OCI-LY3 (cell line): ENCODE data around the gene GRAP2.

Experiments
- CTCF ChIP-seq: fragments of 200-600, 300-600 bp; sonication (generic); IDR thresholded peaks from 2 replicates; pipeline ENCODE4 v1.5.1; 2014; ENCODE audit warnings: antibody characterized with exemption, low read length, low read depth
- EZH2phosphoT487 ChIP-seq: fragments of 200-600 bp; shearing (Covaris generic); IDR thresholded peaks from 2 replicates; pipeline ENCODE4 v1.6.1; 2018; ENCODE audit warnings: antibody characterized with exemption, mixed run types, low read depth

GRCh38 chr22:40022536-40023240, 121.8 kb downstream of the GRAP2 start:
- TF ChIP-seq CTCF (no peak), EZH2phosphoT487 (no peak)
